T-cell (primary cell): ENCODE results near the gene CHAC2. TPM values are rescaled to one million over a fixed set of nuclear protein-coding genes. Genes with fewer than 3 reads are reported as not detected.
"Not testable (repeated sequence)": the region's sequence is repeated elsewhere in the genome, so short reads cannot be mapped to it uniquely, and the experiment has no call there.

Experiments
- ATAC-seq, 4 experiments: fragments of 200-7000 bp in 3 of 4; fragments of 150-1000 bp in 1 of 4; cut with Tn5 transposase; replicated peaks in 1 of 4; 1 replicate in 3 of 4; 2 replicates in 1 of 4; pipeline ENCODE4 v1.10.0; 2021; ENCODE audit warnings: moderate library complexity in 3 of 4, mild to moderate bottlenecking in 2 of 4, moderate number of reproducible peaks in 1 of 4
- CTCF ChIA-PET, 2 donors: fragments of 300-600 bp; sonication (Branson Sonifier 250); formaldehyde crosslinking; loops; one replicate each; lab custom pipeline; 2022; ENCODE audit warnings: antibody characterized with exemption in 2 of 2; lab: Charles Lee
- POLR2A ChIA-PET, 2 donors: fragments of 300-600 bp; sonication (Branson Sonifier 250); formaldehyde crosslinking; loops; one replicate each; lab custom pipeline; 2022; ENCODE audit warnings: antibody characterized with exemption in 2 of 2; lab: Charles Lee
- DNase-seq, 35 experiments: peaks; one replicate each; pipeline versions ENCODE4 v3.0.0 to v3.0.0-alpha.2; 2013 to 2023
- H3K27ac ChIP-seq: one replicate; pipeline ENCODE4 v1.5.1; 2013; ENCODE audit warnings: low read length
- H3K27me3 ChIP-seq, 2 experiments: replicated peaks in 1 of 2; 1 replicate in 1 of 2; 2 replicates in 1 of 2; pipeline versions ENCODE4 v1.6.1 to v1.7.0; 2013; ENCODE audit warnings: low read length in 1 of 2, mixed read lengths in 1 of 2; ENCODE audit not compliant: control insufficient read depth in 2 of 2, insufficient read depth in 2 of 2; ENCODE audit errors: extremely low read depth in 1 of 2
- H3K36me3 ChIP-seq, 2 donors: 1 replicate in 1 of 2; 2 replicates in 1 of 2; pipeline versions ENCODE4 v1.6.1 to v1.7.0; 2013; ENCODE audit warnings: low read length in 1 of 2; ENCODE audit not compliant: control insufficient read depth in 2 of 2, insufficient read depth in 1 of 2; ENCODE audit errors: extremely low read depth in 1 of 2
- H3K4me1 ChIP-seq, 2 experiments: 1 replicate in 1 of 2; 2 replicates in 1 of 2; pipeline versions ENCODE4 v1.6.1 to v1.7.0; 2013; ENCODE audit warnings: low read length in 2 of 2, mixed read lengths in 1 of 2; ENCODE audit not compliant: insufficient read depth in 2 of 2, control insufficient read depth in 1 of 2; ENCODE audit errors: extremely low read depth in 1 of 2
- H3K4me3 ChIP-seq, 2 donors: 1 replicate in 1 of 2; 2 replicates in 1 of 2; pipeline versions ENCODE4 v1.5.1 to v1.7.0; 2013; ENCODE audit warnings: mild to moderate bottlenecking in 2 of 2, low read length in 1 of 2, moderate library complexity in 1 of 2; ENCODE audit not compliant: control insufficient read depth in 1 of 2; ENCODE audit errors: extremely low read depth in 1 of 2
- H3K9me3 ChIP-seq: 2 replicates; pipeline ENCODE4 v1.7.0; 2013
- H3K27ac Mint-ChIP-seq, 2 donors: one replicate each; pipeline ENCODE4 v1.8.0; 2020 to 2021; ENCODE audit warnings: mild to moderate bottlenecking in 2 of 2, mixed read lengths in 2 of 2
- H3K27me3 Mint-ChIP-seq, 2 donors: one replicate each; pipeline ENCODE4 v1.8.0; 2021 to 2022; ENCODE audit warnings: mixed read lengths in 2 of 2
- H3K36me3 Mint-ChIP-seq: one replicate; pipeline ENCODE4 v1.8.0; 2021; ENCODE audit warnings: mixed read lengths
- H3K4me1 Mint-ChIP-seq, 3 donors: one replicate each; pipeline ENCODE4 v1.8.0; 2020 to 2022; ENCODE audit warnings: mixed read lengths in 3 of 3, mild to moderate bottlenecking in 1 of 3
- H3K4me3 Mint-ChIP-seq, 3 donors: one replicate each; pipeline ENCODE4 v1.8.0; 2020 to 2022; ENCODE audit warnings: mild to moderate bottlenecking in 3 of 3, mixed read lengths in 3 of 3, moderate library complexity in 3 of 3
- H3K9me3 Mint-ChIP-seq, 3 donors: one replicate each; pipeline ENCODE4 v1.8.0; 2020 to 2022; ENCODE audit warnings: mixed read lengths in 3 of 3
- WGBS: methylation state at CpG from one replicate; pipeline ENCODE4 v1.1.5; 2013; ENCODE audit warnings: missing lambda C conversion rate; ENCODE audit not compliant: insufficient coverage; 5-methylcytosine and 5-hydroxymethylcytosine counted together
- total RNA-seq, 35 experiments: library from RNA in 6 of 35; stranded (reverse) in 6 of 35; fragments of 120-200 nt in 1 of 35; gene quantifications; one replicate each; pipeline versions ENCODE4 v1.2.1 to v1.2.4 and lab custom pipeline; 2013 to 2026

Gene CHAC2
- total RNA-seq, 5 donors from 2014 or later (not counting 1 experiment from before 2014, with no cell fraction given), result 1.4 to 3.7 (median 2.7) TPM

GRCh38 chr2:53752385-53752784 is 15.2 kb upstream of the CHAC2 start:
- no peaks in the 10 kb centered on the region for H3K9me3 Mint-ChIP-seq
- no peaks in the 10 kb centered on the region for H3K27me3 Mint-ChIP-seq
- H3K4me1 Mint-ChIP-seq, result peaks cover 0 to 2% (median 0%) of the 10 kb centered on the region in 3 donors
- H3K27me3 ChIP-seq, result no peaks in the 10 kb centered on the region
- H3K4me3 ChIP-seq, result no peak overlapping the region
- ATAC-seq (no peak), DNase-seq (no peak)
- no CpG with 5 or more reads among the region's 4 CpGs for WGBS
- H3K9me3 ChIP-seq, result no peaks in the 10 kb centered on the region
- peaks cover 42% of the 10 kb centered on the region for H3K36me3 Mint-ChIP-seq
- no peak overlapping the region for H3K27ac ChIP-seq
- no peak overlapping the region for H3K27ac Mint-ChIP-seq
- H3K36me3 ChIP-seq, result peaks cover 6 to 20% of the 10 kb centered on the region in 2 donors
- no peak overlapping the region for H3K4me3 Mint-ChIP-seq
- no peaks in the 10 kb centered on the region for H3K4me1 ChIP-seq
- CTCF ChIA-PET, result no interaction called here
- POLR2A ChIA-PET, result no interaction called here

- Mint-ChIP-seq H3K4me3 (no peak overlapping the region), H3K27me3 (no peaks in the 10 kb centered on the region), H3K4me1 (peaks cover 0 to 4% (median 2%) of the 10 kb centered on the region in 3 donors), H3K27ac (no peak overlapping the region), H3K36me3 (peaks cover 40% of the 10 kb centered on the region), H3K9me3 (no peaks in the 10 kb centered on the region)
- H3K27ac ChIP-seq, result no peak overlapping the region
- no peaks in the 10 kb centered on the region for H3K9me3 ChIP-seq
- ChIA-PET POLR2A (no interaction called here), CTCF (no interaction called here)
- H3K27me3 ChIP-seq, result no peaks in the 10 kb centered on the region
- H3K4me3 ChIP-seq, result no peak overlapping the region
- DNase-seq, result no peak
- H3K36me3 ChIP-seq, result peaks cover 6 to 15% of the 10 kb centered on the region in 2 donors
- no peak for ATAC-seq
- H3K4me1 ChIP-seq, result no peaks in the 10 kb centered on the region
Observed at GRCh38 chr2:53753041-53753440, 14.6 kb upstream of the CHAC2 start.

- H3K4me1 ChIP-seq, result no peaks in the 10 kb centered on the region
- CTCF ChIA-PET, result no interaction called here
- no peak overlapping the region for H3K4me3 ChIP-seq
- POLR2A ChIA-PET, result no interaction called here
- H3K27me3 ChIP-seq, result no peaks in the 10 kb centered on the region
- ATAC-seq (no peak), DNase-seq (no peak)
- H3K9me3 ChIP-seq, result no peaks in the 10 kb centered on the region
- Mint-ChIP-seq H3K4me1 (peaks cover 0 to 4% (median 2%) of the 10 kb centered on the region in 3 donors), H3K27me3 (no peaks in the 10 kb centered on the region), H3K9me3 (no peaks in the 10 kb centered on the region), H3K4me3 (no peak overlapping the region), H3K27ac (no peak overlapping the region), H3K36me3 (peaks cover 29% of the 10 kb centered on the region)
- H3K36me3 ChIP-seq, result peaks cover 6 to 9% of the 10 kb centered on the region in 2 donors
- WGBS, result no CpG with 5 or more reads among the region's 2 CpGs
- H3K27ac ChIP-seq, result no peak overlapping the region
Observed at GRCh38 chr2:53755121-53755520, 12.5 kb upstream of the CHAC2 start.

DNA sequence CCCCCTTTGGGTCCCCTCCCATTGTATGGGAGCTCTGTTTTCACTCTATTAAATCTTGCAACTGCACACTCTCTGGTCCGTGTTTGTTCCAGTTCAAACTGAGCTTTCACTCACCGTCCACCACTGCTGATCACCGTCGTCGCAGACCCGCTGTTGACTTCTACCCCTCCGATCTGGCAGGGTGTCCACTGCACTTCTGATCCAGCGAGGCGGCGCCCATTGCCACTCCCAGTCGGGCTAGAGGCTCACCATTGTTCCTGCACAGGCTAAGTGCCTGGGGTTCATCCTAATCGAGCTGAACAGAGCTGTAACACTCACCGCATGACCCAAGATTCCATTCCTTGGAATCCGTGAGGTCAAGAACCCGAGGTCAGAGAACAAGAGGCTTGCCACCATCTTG is 11.0 kb upstream of the CHAC2 start:
- CTCF ChIA-PET, result no interaction called here
- H3K36me3 ChIP-seq, result peaks cover 4 to 6% of the 10 kb centered on the region in 2 donors
- H3K27ac Mint-ChIP-seq, result no peak overlapping the region

DNA sequence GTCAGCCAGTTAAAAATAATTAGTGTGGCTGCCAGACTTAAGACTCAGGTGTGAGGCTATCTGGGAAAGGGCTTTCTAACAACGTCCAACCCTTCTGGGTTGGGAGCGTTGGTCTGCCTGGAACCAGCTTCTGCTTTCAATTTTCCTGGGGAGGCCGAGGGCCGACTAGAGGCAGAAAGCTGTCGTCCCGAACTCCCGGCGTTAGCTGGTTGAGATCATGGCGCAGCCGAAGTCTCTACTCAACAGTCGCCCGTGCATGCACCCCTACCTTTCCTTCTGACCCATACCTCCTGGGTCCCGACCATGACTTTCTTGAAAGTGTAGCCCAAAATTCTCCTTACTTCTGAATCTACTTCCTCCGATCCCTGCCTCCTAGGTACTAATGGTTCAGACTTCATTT is 10.4 kb upstream of the CHAC2 start:
- H3K4me3 ChIP-seq, H3K27ac Mint-ChIP-seq, CTCF ChIA-PET, H3K4me3 Mint-ChIP-seq, ATAC-seq, H3K27me3 ChIP-seq, DNase-seq, H3K27ac ChIP-seq, H3K27me3 Mint-ChIP-seq, H3K36me3 ChIP-seq, H3K4me1 Mint-ChIP-seq, H3K9me3 Mint-ChIP-seq, H3K4me1 ChIP-seq, POLR2A ChIA-PET, H3K9me3 ChIP-seq: not testable (repeated sequence)
- peaks cover 39% of the 10 kb centered on the region for H3K36me3 Mint-ChIP-seq
- WGBS, result 97% methylated on average over 13 of the region's 14 CpGs

More for the DNA sequence above, 11.0 kb upstream of the CHAC2 start:
- no peaks in the 10 kb centered on the region for H3K4me1 ChIP-seq
- WGBS, result 97% methylated on average over 13 of the region's 15 CpGs
- Mint-ChIP-seq H3K4me1 (peaks cover 0 to 4% (median 1%) of the 10 kb centered on the region in 3 donors), H3K9me3 (no peaks in the 10 kb centered on the region), H3K27me3 (no peaks in the 10 kb centered on the region), H3K4me3 (no peak overlapping the region), H3K36me3 (peaks cover 33% of the 10 kb centered on the region)
- no peak overlapping the region for H3K27ac ChIP-seq
- H3K9me3 ChIP-seq, result no peaks in the 10 kb centered on the region
- no peak overlapping the region for H3K4me3 ChIP-seq
- DNase-seq (no peak), ATAC-seq (no peak)
- no peaks in the 10 kb centered on the region for H3K27me3 ChIP-seq
- POLR2A ChIA-PET, result no interaction called here

GRCh38 chr2:53765767-53766166 is 1.8 kb upstream of the CHAC2 start:
- Mint-ChIP-seq H3K4me1 (peaks cover 26 to 37% (median 32%) of the 10 kb centered on the region in 3 donors), H3K36me3 (peaks cover 30% of the 10 kb centered on the region), H3K9me3 (no peaks in the 10 kb centered on the region), H3K27me3 (no peaks in the 10 kb centered on the region), H3K27ac (no peak overlapping the region), H3K4me3 (peak overlapping the region in 2 of 3 donors; percentile 0 to 6)
- ATAC-seq (no peak), DNase-seq (no peak)
- Histone ChIP-seq H3K36me3 (peaks cover 0 to 19% of the 10 kb centered on the region in 2 donors), H3K27ac (no peak overlapping the region), H3K4me1 (peaks cover 3 to 7% of the 10 kb centered on the region in 2 experiments), H3K27me3 (no peaks in the 10 kb centered on the region), H3K4me3 (no peak overlapping the region), H3K9me3 (no peaks in the 10 kb centered on the region)
- CTCF ChIA-PET, result no interaction called here
- WGBS, result 100% methylated on average over 1 of the region's 1 CpG
- POLR2A ChIA-PET, result interaction anchor here in 1 of 2 donors (0.5 kb wide), 1 partner anchor 194 kb away, joined by 10 read pairs; no protein-coding TSS in a partner anchor
